Fibroblast of villous mesenchyme (primary cell): ENCODE data around the gene ASAP2. TPM values are rescaled to one million over a fixed set of nuclear protein-coding genes. Genes with fewer than 3 reads are reported as not detected.

Source experiments
- DNase-seq: peaks from one replicate; pipeline ENCODE4 v3.0.0-alpha.2; 2010; ENCODE audit warnings: low read depth
- H3K4me3 ChIP-seq: 2 replicates; pipeline ENCODE4 v1.5.1; 2011; ENCODE audit warnings: low read depth, mild to moderate bottlenecking, low read length
- CTCF ChIP-seq: IDR thresholded peaks from 2 replicates; pipeline ENCODE4 v1.5.1; 2012; ENCODE audit warnings: low read depth, mild to moderate bottlenecking, low read length; ENCODE audit not compliant: insufficient read depth
- total RNA-seq: library from RNA; depleted of rRNA; stranded (reverse); fragments of >200 nt; gene quantifications from 2 replicates; pipeline ENCODE4 v1.2.3, GENCODE V29; 2012

ASAP2 gene
- total RNA-seq, 1 donor, result 66.5 TPM

GRCh38 chr2:9380702-9381628 is 174.4 kb downstream of the ASAP2 start:
- TF ChIP-seq CTCF, result no peak
- peak; percentile 97 for DNase-seq

GRCh38 chr2:9382604-9383235 is 176.1 kb downstream of the ASAP2 start:
- no peak for TF ChIP-seq CTCF
- no peak overlapping the region for H3K4me3 ChIP-seq
- no peak for DNase-seq

More at GRCh38 chr2:9380702-9381628, 174.4 kb downstream of the ASAP2 start:
- H3K4me3 ChIP-seq, result no peak overlapping the region

GRCh38 chr2:9384521-9384920 is 177.9 kb downstream of the ASAP2 start:
- TF ChIP-seq CTCF, result no peak
- H3K4me3 ChIP-seq, result no peak overlapping the region
- no peak for DNase-seq

GRCh38 chr2:9385841-9386240 is 179.2 kb downstream of the ASAP2 start:
- DNase-seq, result no peak
- TF ChIP-seq CTCF, result no peak
- H3K4me3 ChIP-seq, result no peak overlapping the region

GRCh38 chr2:9388199-9388681 is 181.6 kb downstream of the ASAP2 start:
- H3K4me3 ChIP-seq, result no peak overlapping the region
- DNase-seq, result no peak
- no peak for TF ChIP-seq CTCF

GRCh38 chr2:9388950-9389911 is 182.6 kb downstream of the ASAP2 start:
- no peak overlapping the region for H3K4me3 ChIP-seq
- TF ChIP-seq CTCF, result no peak
- no peak for DNase-seq
